GM12878 (cell line): ENCODE measurements around the gene ARAP3. TPM values are rescaled to one million over a fixed set of nuclear protein-coding genes. Genes with fewer than 3 reads are reported as not detected.

Source experiments
- ATAC-seq: fragments of 200-7000 bp; cut with Tn5 transposase; 3 replicates; pipeline ENCODE4 v1.9.1; 2020; ENCODE audit warnings: mild to moderate bottlenecking, moderate library complexity
- BruUV-seq: library from RNA; stranded (reverse); fragments of 400-500 nt; replicated peaks from 2 replicates; lab custom pipeline; 2021; lab: Mats Ljungman, UMichigan
- CTCF ChIA-PET: fragments of 300-600 bp; sonication (Branson Sonifier 250); formaldehyde crosslinking; extraction: SDS; loops from one replicate; lab custom pipeline; 2021; ENCODE audit warnings: inconsistent platforms; lab: Yijun Ruan, JAX
- POLR2A ChIA-PET: fragments of 350-600 bp; formaldehyde crosslinking; extraction: SDS; loops from one replicate; lab custom pipeline; 2021; ENCODE audit warnings: inconsistent platforms; lab: Charles Lee
- RAD21 ChIA-PET: fragments of 300-600 bp; sonication (Branson Sonifier 250); formaldehyde crosslinking; loops from one replicate; lab custom pipeline; 2023; ENCODE audit warnings: antibody characterized with exemption; ENCODE audit not compliant: unreplicated experiment; lab: Charles Lee
- SMC1A ChIA-PET: fragments of 300-600 bp; sonication (Branson Sonifier 250); formaldehyde crosslinking; loops from one replicate; lab custom pipeline; 2023; ENCODE audit not compliant: unreplicated experiment, uncharacterized antibody; lab: Charles Lee
- DNase-seq: peaks from one replicate; pipeline ENCODE4 v3.0.0-alpha.2; 2011; ENCODE audit warnings: low read depth, low spot score
- FAIRE-seq: peaks from 3 replicates; lab custom pipeline; 2011; peaks lifted over from hg19 to GRCh38; lab: Jason Lieb, UNC
- H2AFZ ChIP-seq: 2 replicates; pipeline ENCODE4 v1.6.0; 2011; ENCODE audit warnings: low read depth, low read length, control low read depth; ENCODE audit not compliant: control insufficient read depth
- H3K27ac ChIP-seq: 2 replicates; pipeline ENCODE4 v1.5.1; 2011; ENCODE audit warnings: control low read depth; ENCODE audit not compliant: control insufficient read depth, insufficient read depth
- H3K27me3 ChIP-seq, 2 experiments: replicated peaks in 1 of 2; 2 replicates each; pipeline versions ENCODE4 v1.6.0 to v1.6.1; 2011; ENCODE audit warnings: low read length in 1 of 2; ENCODE audit not compliant: control insufficient read depth in 2 of 2, insufficient read depth in 2 of 2
- H3K36me3 ChIP-seq, 2 experiments: 2 replicates each; pipeline ENCODE4 v1.5.1; 2011; ENCODE audit warnings: low read length in 1 of 2; ENCODE audit not compliant: control insufficient read depth in 2 of 2, insufficient read depth in 2 of 2
- H3K4me1 ChIP-seq: 2 replicates; pipeline ENCODE4 v1.6.1; 2011; ENCODE audit warnings: mild to moderate bottlenecking, low read length, moderate library complexity, mixed read lengths; ENCODE audit not compliant: control insufficient read depth, insufficient read depth
- H3K4me2 ChIP-seq: 2 replicates; pipeline ENCODE4 v1.6.0; 2011; ENCODE audit warnings: control low read depth; ENCODE audit not compliant: control insufficient read depth, insufficient read depth
- H3K4me3 ChIP-seq: fragments of 200-600 bp; sonication (generic); 2 replicates; pipeline ENCODE4 v1.5.1; 2016
- H3K79me2 ChIP-seq: 2 replicates; pipeline ENCODE4 v1.6.0; 2011; ENCODE audit warnings: low read length; ENCODE audit not compliant: control insufficient read depth, insufficient read depth
- H3K9ac ChIP-seq: 2 replicates; pipeline ENCODE4 v1.8.0; 2011; ENCODE audit warnings: low read length, control low read depth, mixed read lengths; ENCODE audit not compliant: control insufficient read depth, insufficient read depth
- H3K9me3 ChIP-seq: replicated peaks from 3 replicates; pipeline ENCODE4 v1.5.1; 2011; ENCODE audit warnings: mild to moderate bottlenecking, low read length; ENCODE audit not compliant: control insufficient read depth, insufficient read depth
- H4K20me1 ChIP-seq: 2 replicates; pipeline ENCODE4 v1.6.0; 2011; ENCODE audit not compliant: control insufficient read depth, insufficient read depth
- ATF7 ChIP-seq: fragments of 450-650 bp; IDR thresholded peaks from 2 replicates; pipeline ENCODE4 v1.6.1; 2016; ENCODE audit warnings: low read depth, mild to moderate bottlenecking
- ETV6 ChIP-seq, 2 experiments: fragments of 450-650 bp in 1 of 2; IDR thresholded peaks in 1 of 2; conservative IDR thresholded peaks in 1 of 2; 2 replicates each; pipeline ENCODE4 v1.6.1; 2014; ENCODE audit warnings: antibody characterized with exemption in 1 of 2, borderline replicate concordance in 1 of 2, low read depth in 1 of 2, mild to moderate bottlenecking in 1 of 2, moderate library complexity in 1 of 2
- EZH2 ChIP-seq: IDR thresholded peaks from 2 replicates; pipeline ENCODE4 v1.6.1; 2012; ENCODE audit warnings: low read depth, mild to moderate bottlenecking, control low read depth, inconsistent platforms, low read length, borderline replicate concordance; ENCODE audit not compliant: control insufficient read depth
- IKZF2 ChIP-seq, 2 experiments: fragments of 450-650 bp; IDR thresholded peaks; 2 replicates each; pipeline ENCODE4 v1.6.1; 2017; ENCODE audit warnings: mild to moderate bottlenecking in 2 of 2, moderate library complexity in 2 of 2
- MTA3 ChIP-seq: IDR thresholded peaks from 2 replicates; pipeline ENCODE4 v1.6.1; 2012; ENCODE audit warnings: low read length, inconsistent platforms, borderline replicate concordance
- MYB ChIP-seq: fragments of 150-350 bp; IDR thresholded peaks from 2 replicates; pipeline ENCODE4 v1.6.1; 2014; ENCODE audit warnings: mild to moderate bottlenecking, low read depth, low read length, borderline replicate concordance
- POLR2AphosphoS5 ChIP-seq: IDR thresholded peaks from 2 replicates; pipeline ENCODE4 v1.6.1; 2011; ENCODE audit warnings: mild to moderate bottlenecking, low read length, inconsistent platforms
- SMAD1 ChIP-seq: fragments of 450-650 bp; IDR thresholded peaks from 2 replicates; pipeline ENCODE4 v1.6.1; 2018; ENCODE audit warnings: mild to moderate bottlenecking, low read depth; ENCODE audit not compliant: partially characterized antibody
- SREBF2 ChIP-seq: IDR thresholded peaks from 2 replicates; pipeline ENCODE4 v1.6.1; 2012; ENCODE audit warnings: mild to moderate bottlenecking, low read length
- YBX1 ChIP-seq: fragments of 450-650 bp; IDR thresholded peaks from 2 replicates; pipeline ENCODE4 v1.6.1; 2016; ENCODE audit warnings: antibody characterized with exemption
- ZNF207 ChIP-seq: fragments of 450-650 bp; IDR thresholded peaks from 2 replicates; pipeline ENCODE4 v1.6.1; 2014; ENCODE audit warnings: antibody characterized with exemption, mild to moderate bottlenecking, borderline replicate concordance
- WGBS: methylation state at CpG from one replicate; pipeline ENCODE4 v1.1.6; 2016; ENCODE audit warnings: low lambda C conversion rate; ENCODE audit not compliant: insufficient replicate concordance, insufficient coverage; ENCODE audit errors: missing lambda C conversion rate; 5-methylcytosine and 5-hydroxymethylcytosine counted together
- in situ Hi-C: fragments of 300-500 bp; cut with MboI; formaldehyde crosslinking; loops from 9 replicates; pipeline ENCODE4 v1.14.3; 2018; ENCODE audit warnings: mixed read lengths
- intact Hi-C: fragments of 100-400 bp; cut with micrococcal nuclease; formaldehyde crosslinking; loops from one replicate; pipeline ENCODE4 v1.14.2; 2022; ENCODE audit not compliant: unreplicated experiment
- polyA plus RNA-seq, 11 experiments: library from polyadenylated mRNA; depleted of rRNA in 4 of 11; unstranded in 6 of 11; stranded (reverse) in 5 of 11; fragments of >200 nt; fragmentation: Nextera tagmentation in 4 of 11; fragmentation: Illumina TruSeq in 1 of 11; extraction: Ambion mirVana in 4 of 11; extraction: Trizol in 1 of 11; gene quantifications; 1 replicate in 1 of 11; 2 replicates in 10 of 11; pipeline versions ENCODE4 v1.2.1 to v1.2.3, GENCODE V29; 2011 to 2016; ENCODE audit warnings: inconsistent platforms in 2 of 11, missing spikeins in 2 of 11, low read depth in 1 of 11
- total RNA-seq, 4 experiments: library from RNA; depleted of rRNA in 3 of 4; stranded (reverse); fragments of >200 nt in 3 of 4; fragmentation: Illumina TruSeq in 1 of 4; extraction: Trizol in 1 of 4; gene quantifications; 2 replicates each; pipeline versions ENCODE4 v1.2.1 to v1.2.3, GENCODE V29; 2013 to 2021

ARAP3 gene
- total and polyA plus RNA-seq, 10 of the 15 experiments (the other 5 are each of a cell fraction or from before 2014, with no cell fraction given): 0.01 to 0.08 TPM; not detected in 8

DNA sequence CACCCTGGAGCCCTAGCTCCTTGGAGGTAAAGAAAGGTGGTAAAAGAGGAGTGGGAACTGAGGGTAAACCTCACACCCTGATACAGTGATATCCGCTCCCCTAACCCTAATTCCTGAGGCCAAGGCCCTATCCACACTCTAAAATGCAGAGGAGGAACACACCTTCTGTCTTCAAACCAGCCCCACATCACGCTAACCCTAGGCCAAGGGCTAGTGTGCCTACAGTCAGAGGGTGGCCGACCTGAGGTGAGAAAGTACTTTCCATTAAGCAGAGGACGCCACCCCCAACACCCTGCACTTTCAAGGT, 46.0 kb downstream of the ARAP3 start:
- Histone ChIP-seq H3K79me2 (peaks cover 57% of the 10 kb centered on the region), H3K4me2 (peak overlapping the region; percentile 98), H3K27ac (peak overlapping the region; percentile 86), H3K9me3 (no peaks in the 10 kb centered on the region), H2AFZ (no peak overlapping the region), H3K27me3 (no peaks in the 10 kb centered on the region), H3K4me1 (peaks cover 37% of the 10 kb centered on the region), H4K20me1 (no peaks in the 10 kb centered on the region), H3K9ac (peak overlapping the region; percentile 94), H3K36me3 (peaks cover 3 to 4% of the 10 kb centered on the region in 2 experiments; a peak in 3 of 4 replicates), H3K4me3 (peak overlapping the region; percentile 85)
- 2% methylated on average over 4 of the region's 4 CpGs for WGBS
- ATAC-seq (no peak), DNase-seq (no peak), FAIRE-seq (no peak)
- TF ChIP-seq EZH2 (no peak), SREBF2 (no peak), POLR2AphosphoS5 (0 out of 2 replicates have a peak, but pooled peaks have one; percentile 1), MYB (no peak), ATF7 (no peak)
- POLR2A ChIA-PET: interaction anchor here (0.9 to 11.5 kb wide), 11 partner anchors 13 to 689 kb away, joined by 3 to 215 read pairs (median 8); partner anchors contain the start of genes DELE1, DIAPH1, FCHSD1 and SPRY4
- CTCF ChIA-PET: interaction anchor here (0.7 to 11.2 kb wide), 18 partner anchors 11 to 328 kb away, joined by 3 to 137 read pairs (median 7); partner anchors contain the start of genes DELE1, DIAPH1 and FCHSD1
- intact Hi-C loops: loop anchor here (5.0 kb wide), 1 partner anchor 124 kb away; no protein-coding TSS in a partner anchor
- RAD21 ChIA-PET: interaction anchor here (1.1 to 8.2 kb wide), 11 partner anchors 13 to 333 kb away, joined by 3 to 124 read pairs (median 10); partner anchors contain the start of genes DELE1, DIAPH1, FCHSD1 and RNF14
- no TSS peak for BruUV-seq
- in situ Hi-C loops: no loop called here
- SMC1A ChIA-PET: interaction anchor here (1.0 to 12.9 kb wide), 9 partner anchors 10 to 161 kb away, joined by 4 to 245 read pairs (median 6); partner anchors contain the start of genes DIAPH1 and PCDHGC3

- Histone ChIP-seq H3K27ac (peak overlapping the region; percentile 86), H4K20me1 (no peaks in the 10 kb centered on the region), H2AFZ (no peak overlapping the region), H3K4me1 (peaks cover 37% of the 10 kb centered on the region), H3K79me2 (peaks cover 57% of the 10 kb centered on the region), H3K4me3 (peak overlapping the region; percentile 85), H3K4me2 (peak overlapping the region; percentile 98), H3K9ac (peak overlapping the region; percentile 94), H3K27me3 (no peaks in the 10 kb centered on the region), H3K9me3 (no peaks in the 10 kb centered on the region), H3K36me3 (peaks cover 3 to 4% of the 10 kb centered on the region in 2 experiments; a peak in 3 of 4 replicates)
- intact Hi-C loops (loop anchor here (2.0 to 5.0 kb wide), 2 partner anchors 17 to 123 kb away; partner anchors contain the start of gene DIAPH1), in situ Hi-C loops (no loop called here)
- ChIA-PET RAD21 (interaction anchor here (0.6 to 8.2 kb wide), 12 partner anchors 13 to 333 kb away, joined by 3 to 124 read pairs (median 10); partner anchors contain the start of genes DELE1, DIAPH1, FCHSD1 and RNF14), SMC1A (interaction anchor here (0.9 to 12.9 kb wide), 9 partner anchors 8 to 160 kb away, joined by 3 to 245 read pairs (median 5); partner anchors contain the start of genes DIAPH1 and PCDHGC3), CTCF (interaction anchor here (0.7 to 11.2 kb wide), 12 partner anchors 11 to 127 kb away, joined by 3 to 137 read pairs (median 10); partner anchors contain the start of gene DIAPH1), POLR2A (interaction anchor here (0.9 to 11.5 kb wide), 10 partner anchors 15 to 690 kb away, joined by 3 to 215 read pairs (median 11); partner anchors contain the start of genes DELE1, DIAPH1, FCHSD1 and SPRY4)
- TF ChIP-seq MTA3: no peak
- no peak for TF ChIP-seq IKZF2 (IDR thresholded peaks at IDR 0.05)
- no peak for TF ChIP-seq YBX1
- TF ChIP-seq ZNF207: no peak
- no peak for TF ChIP-seq ETV6 (conservative IDR thresholded peaks at IDR 0.05 in 1 of 2, IDR thresholded peaks at IDR 0.05 in 1 of 2; ENCODE audit: borderline replicate concordance in 1 of 2, low read depth in 1 of 2)
- no peak for TF ChIP-seq SMAD1
- no TSS peak for BruUV-seq
- WGBS: 74% methylated on average over 7 of the region's 7 CpGs
- ATAC-seq: no peak
- no peak for DNase-seq
- FAIRE-seq: no peak
These were observed 46.4 kb downstream of the ARAP3 start for GRCh38 chr5:141635646-141636045.
